Thoracic aorta (tissue), 2 donors: ENCODE data around the gene ANXA8L1. TPM values are rescaled to one million over a fixed set of nuclear protein-coding genes. Genes with fewer than 3 reads are reported as not detected.
"Not testable (repeated sequence)": the region's sequence is repeated elsewhere in the genome, so short reads cannot be mapped to it uniquely, and the experiment has no call there.

ENCODE experiments used
- ATAC-seq: fragments of 150-250 bp; one replicate; pipeline ENCODE4 v1.8.0; 2017; ENCODE audit warnings: low read depth; ENCODE audit not compliant: insufficient number of reproducible peaks, low FRiP score
- DNase-seq: peaks from one replicate; pipeline ENCODE4 v3.0.0-alpha.2; 2020; ENCODE audit warnings: low spot score
- H3K27ac ChIP-seq, 2 donors: fragments of 200-600 bp; sonication (generic); 1 replicate in 1 of 2; 2 replicates in 1 of 2; pipeline ENCODE4 v1.5.1; 2016; ENCODE audit warnings: mild to moderate bottlenecking in 2 of 2, moderate library complexity in 2 of 2
- H3K27me3 ChIP-seq: fragments of 200-600 bp; sonication (generic); replicated peaks from 2 replicates; pipeline ENCODE4 v1.6.0; 2016; ENCODE audit warnings: mild to moderate bottlenecking; ENCODE audit not compliant: insufficient read depth
- H3K36me3 ChIP-seq: fragments of 200-600 bp; sonication (generic); one replicate; pipeline ENCODE4 v1.5.1; 2016
- H3K4me1 ChIP-seq, 2 donors: fragments of 200-600 bp; sonication (generic); 1 replicate in 1 of 2; 2 replicates in 1 of 2; pipeline versions ENCODE4 v1.5.1 to v1.6.0; 2016; ENCODE audit warnings: low read depth in 2 of 2, mild to moderate bottlenecking in 1 of 2; ENCODE audit not compliant: control insufficient read depth in 1 of 2
- H3K4me3 ChIP-seq: fragments of 200-600 bp; sonication (generic); 2 replicates; pipeline ENCODE4 v1.5.1; 2016; ENCODE audit warnings: mild to moderate bottlenecking
- H3K9me3 ChIP-seq: fragments of 200-600 bp; sonication (generic); 2 replicates; pipeline ENCODE4 v1.5.1; 2016
- total RNA-seq, 2 donors: library from RNA; depleted of rRNA; stranded (reverse); fragments of >200 nt; gene quantifications; one replicate each; pipeline versions ENCODE4 v1.1.0 to v1.2.3, GENCODE V29; 2016

The ANXA8L1 gene
- total RNA-seq, 2 donors from 2014 or later: not detected

- H3K36me3 ChIP-seq, H3K27me3 ChIP-seq, H3K9me3 ChIP-seq, ATAC-seq, H3K27ac ChIP-seq, H3K4me1 ChIP-seq, DNase-seq, H3K4me3 ChIP-seq: not testable (repeated sequence)
These were observed 10.3 kb downstream of the ANXA8L1 start for GRCh38 chr10:46385858-46386257.

- H3K27ac ChIP-seq, H3K9me3 ChIP-seq, DNase-seq, ATAC-seq, H3K4me1 ChIP-seq, H3K4me3 ChIP-seq, H3K27me3 ChIP-seq, H3K36me3 ChIP-seq: not testable (repeated sequence)
These were observed 11.1 kb downstream of the ANXA8L1 start for GRCh38 chr10:46386694-46387093.

GRCh38 chr10:46387309-46387902 lies 11.8 kb downstream of the ANXA8L1 start:
- H3K4me3 ChIP-seq, H3K27me3 ChIP-seq, H3K4me1 ChIP-seq, H3K27ac ChIP-seq, DNase-seq, H3K9me3 ChIP-seq, ATAC-seq, H3K36me3 ChIP-seq: not testable (repeated sequence)

GRCh38 chr10:46391422-46391821 lies 15.8 kb downstream of the ANXA8L1 start:
- not testable (repeated sequence) for H3K4me1 ChIP-seq, ATAC-seq, H3K4me3 ChIP-seq, H3K36me3 ChIP-seq, H3K9me3 ChIP-seq, H3K27me3 ChIP-seq, DNase-seq, H3K27ac ChIP-seq

- ATAC-seq, H3K27ac ChIP-seq, H3K4me3 ChIP-seq, H3K4me1 ChIP-seq, H3K27me3 ChIP-seq, H3K36me3 ChIP-seq, H3K9me3 ChIP-seq, DNase-seq: not testable (repeated sequence)
These were observed 21.1 kb downstream of the ANXA8L1 start for GRCh38 chr10:46396441-46397279.

- H3K27ac ChIP-seq, ATAC-seq: not testable (repeated sequence)
These were observed 22.2 kb downstream of the ANXA8L1 start for GRCh38 chr10:46397767-46398166.

GRCh38 chr10:46398212-46398886 lies 22.8 kb downstream of the ANXA8L1 start:
- H3K27me3 ChIP-seq, H3K9me3 ChIP-seq, H3K36me3 ChIP-seq, H3K27ac ChIP-seq, DNase-seq, H3K4me1 ChIP-seq: not testable (repeated sequence)
- H3K4me3 ChIP-seq: peak overlapping the region; percentile 66
- peak; percentile 63 for ATAC-seq

More at GRCh38 chr10:46397767-46398166, 22.2 kb downstream of the ANXA8L1 start:
- DNase-seq, H3K27me3 ChIP-seq, H3K4me1 ChIP-seq, H3K9me3 ChIP-seq, H3K36me3 ChIP-seq: not testable (repeated sequence)
- peak overlapping the region; percentile 48 for H3K4me3 ChIP-seq

- not testable (repeated sequence) for H3K27ac ChIP-seq, H3K9me3 ChIP-seq, H3K4me3 ChIP-seq, H3K4me1 ChIP-seq, H3K27me3 ChIP-seq, ATAC-seq, DNase-seq, H3K36me3 ChIP-seq
These were observed 34.0 kb downstream of the ANXA8L1 start for GRCh38 chr10:46409556-46409955.

GRCh38 chr10:46411123-46411522 lies 35.5 kb downstream of the ANXA8L1 start:
- not testable (repeated sequence) for H3K36me3 ChIP-seq, H3K4me1 ChIP-seq, ATAC-seq, H3K27ac ChIP-seq, H3K9me3 ChIP-seq, DNase-seq, H3K27me3 ChIP-seq, H3K4me3 ChIP-seq

GRCh38 chr10:46412665-46413064 lies 37.1 kb downstream of the ANXA8L1 start:
- not testable (repeated sequence) for ATAC-seq, H3K27ac ChIP-seq, H3K27me3 ChIP-seq, H3K9me3 ChIP-seq, H3K36me3 ChIP-seq, H3K4me3 ChIP-seq, DNase-seq, H3K4me1 ChIP-seq

- not testable (repeated sequence) for H3K27me3 ChIP-seq, H3K27ac ChIP-seq, DNase-seq, H3K36me3 ChIP-seq, H3K4me1 ChIP-seq, H3K4me3 ChIP-seq, H3K9me3 ChIP-seq, ATAC-seq
These were observed 39.7 kb downstream of the ANXA8L1 start for GRCh38 chr10:46415291-46415690.

GRCh38 chr10:46418283-46418682 lies 42.7 kb downstream of the ANXA8L1 start:
- H3K4me1 ChIP-seq, DNase-seq, H3K9me3 ChIP-seq, H3K27me3 ChIP-seq, H3K4me3 ChIP-seq, ATAC-seq, H3K27ac ChIP-seq, H3K36me3 ChIP-seq: not testable (repeated sequence)
